ENCODE data around the gene TCEANC2.
"Not testable (repeated sequence)": the region's sequence is repeated elsewhere in the genome, so short reads cannot be mapped to it uniquely, and the experiment has no call there.

TCEANC2 gene

DNA sequence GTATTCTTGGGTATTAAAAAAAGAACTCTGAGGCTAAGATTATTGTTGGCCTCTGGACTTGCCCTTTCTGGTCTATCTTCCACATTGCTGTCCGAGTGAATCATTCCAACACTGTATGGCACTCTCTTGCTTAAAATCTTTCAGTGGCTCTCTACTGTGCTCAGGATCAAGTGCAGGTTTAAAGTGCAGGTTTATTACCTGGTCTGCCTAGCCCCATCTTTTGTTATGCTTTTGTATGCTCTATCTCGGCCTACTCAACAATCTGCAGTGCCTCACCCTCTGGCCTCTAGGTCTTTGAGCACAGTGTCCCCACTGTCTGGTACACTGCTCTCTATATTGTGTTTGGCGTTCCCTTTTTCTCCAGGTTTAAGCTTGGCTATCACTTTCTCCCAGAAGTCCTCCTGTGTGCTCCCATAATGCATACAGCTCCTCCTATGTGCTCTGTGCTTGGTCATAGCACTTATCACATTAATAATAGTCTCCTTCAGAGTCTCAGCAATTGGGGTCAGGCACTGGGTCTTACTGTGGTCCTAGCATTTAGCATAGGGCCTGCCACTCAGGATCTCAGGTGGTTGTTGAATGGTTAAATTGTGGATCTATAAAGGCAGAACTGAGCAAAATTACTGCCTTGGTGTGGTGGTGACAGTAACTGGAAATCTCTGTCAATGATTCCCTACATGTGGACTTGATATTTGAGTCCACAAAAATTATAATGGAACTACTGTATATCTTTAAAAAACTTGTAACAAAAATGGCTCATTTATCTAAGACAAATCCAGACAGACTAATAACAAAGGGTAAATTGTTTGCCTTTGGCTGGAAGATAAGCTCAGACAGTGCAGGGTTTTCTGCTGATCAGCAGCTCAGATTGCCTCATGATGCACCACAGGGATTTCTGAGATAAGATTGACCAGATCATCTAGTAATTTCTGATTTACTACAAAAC is 24.8 kb upstream of the TCEANC2 start:
- no peak for DNase-seq

DNA sequence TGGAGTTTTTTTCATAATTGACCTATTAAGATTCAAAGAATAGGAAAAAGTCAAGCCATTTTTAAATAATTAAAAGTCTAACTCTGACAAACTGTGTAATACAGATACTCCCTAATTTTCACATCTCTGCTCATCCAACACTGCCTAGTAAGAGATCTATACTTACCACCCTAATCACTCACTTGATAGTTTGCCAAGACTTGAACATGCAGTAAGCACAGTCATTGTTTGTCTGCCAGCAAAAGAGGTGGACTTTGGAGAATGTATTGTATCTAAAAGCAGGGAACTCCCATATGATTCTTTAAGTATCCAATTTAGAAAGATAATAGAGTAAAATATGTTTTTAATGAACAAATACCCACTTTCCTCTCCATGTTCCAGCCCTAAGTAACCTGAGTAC is 15.9 kb upstream of the TCEANC2 start:
- peak; percentile 23 for DNase-seq

DNA sequence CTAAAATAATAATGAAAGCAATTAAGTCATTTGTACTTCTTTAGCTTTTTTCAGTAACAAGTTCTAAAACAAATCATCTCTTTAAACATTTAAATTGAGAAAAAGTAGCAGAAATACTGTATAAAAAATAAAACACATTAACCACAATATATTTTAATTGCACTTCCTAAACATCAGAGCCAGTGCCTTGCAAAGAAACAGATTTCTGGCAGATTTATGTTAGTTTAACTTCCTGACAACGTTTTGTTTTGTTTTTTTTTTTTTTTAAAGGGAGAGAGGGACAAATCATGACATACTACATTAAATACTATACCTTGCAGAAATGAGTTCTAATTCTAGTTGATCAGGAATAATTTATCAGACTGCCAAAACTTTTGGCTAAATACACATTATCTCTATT is 11.6 kb upstream of the TCEANC2 start:
- DNase-seq, result no peak

DNA sequence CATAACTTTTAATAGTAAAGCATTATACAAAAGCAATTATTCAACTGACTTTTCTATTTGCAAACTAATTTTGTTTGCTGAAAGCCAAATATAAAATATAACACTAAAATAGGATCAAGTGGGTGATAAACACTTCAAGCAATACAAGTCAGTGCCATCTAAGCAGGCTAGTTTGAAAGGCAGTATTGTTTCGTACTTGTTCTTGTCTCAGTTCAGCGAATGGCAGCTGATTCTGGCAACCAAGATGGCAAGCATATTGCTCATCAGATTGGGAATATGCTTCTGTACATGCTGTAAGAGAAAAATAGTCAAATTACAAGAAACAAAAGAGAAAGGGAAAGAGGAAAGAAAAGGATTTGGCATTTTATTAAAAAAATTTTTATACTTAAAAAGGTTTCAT is 7.9 kb upstream of the TCEANC2 start:
- DNase-seq, result no peak

DNA sequence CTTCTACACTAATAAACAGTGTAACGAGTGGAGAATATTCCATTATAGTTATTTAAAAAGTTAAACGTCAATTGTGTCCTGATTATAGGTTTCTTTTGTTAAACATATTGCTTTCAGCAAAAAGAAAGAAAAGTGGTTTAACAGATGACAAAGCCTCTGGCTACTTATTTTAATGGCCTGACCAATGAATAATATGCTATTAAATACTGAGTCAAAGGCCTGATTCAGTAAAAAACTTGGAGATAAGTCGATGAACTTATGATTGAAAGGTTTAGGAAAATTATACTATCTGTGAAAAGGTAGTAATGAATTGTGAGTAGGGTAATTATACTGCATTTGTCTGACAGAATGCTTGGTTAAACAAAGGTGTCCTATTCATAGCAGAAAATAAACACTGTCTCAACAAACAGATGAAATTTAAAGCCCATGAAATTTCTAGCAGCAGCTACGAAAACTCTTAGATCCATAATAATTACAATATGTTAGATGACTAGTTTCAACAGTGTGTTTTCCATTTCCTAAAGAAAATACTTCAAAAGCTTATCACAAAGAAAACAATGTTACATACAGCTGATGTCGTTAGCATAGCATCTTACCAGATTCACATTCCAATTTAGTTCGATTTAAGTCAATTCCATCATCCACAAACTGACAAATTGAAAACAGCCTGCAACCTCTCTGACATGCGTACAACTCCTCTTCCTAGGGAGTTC is 6.6 kb upstream of the TCEANC2 start:
- DNase-seq, result peak; percentile 32

DNA sequence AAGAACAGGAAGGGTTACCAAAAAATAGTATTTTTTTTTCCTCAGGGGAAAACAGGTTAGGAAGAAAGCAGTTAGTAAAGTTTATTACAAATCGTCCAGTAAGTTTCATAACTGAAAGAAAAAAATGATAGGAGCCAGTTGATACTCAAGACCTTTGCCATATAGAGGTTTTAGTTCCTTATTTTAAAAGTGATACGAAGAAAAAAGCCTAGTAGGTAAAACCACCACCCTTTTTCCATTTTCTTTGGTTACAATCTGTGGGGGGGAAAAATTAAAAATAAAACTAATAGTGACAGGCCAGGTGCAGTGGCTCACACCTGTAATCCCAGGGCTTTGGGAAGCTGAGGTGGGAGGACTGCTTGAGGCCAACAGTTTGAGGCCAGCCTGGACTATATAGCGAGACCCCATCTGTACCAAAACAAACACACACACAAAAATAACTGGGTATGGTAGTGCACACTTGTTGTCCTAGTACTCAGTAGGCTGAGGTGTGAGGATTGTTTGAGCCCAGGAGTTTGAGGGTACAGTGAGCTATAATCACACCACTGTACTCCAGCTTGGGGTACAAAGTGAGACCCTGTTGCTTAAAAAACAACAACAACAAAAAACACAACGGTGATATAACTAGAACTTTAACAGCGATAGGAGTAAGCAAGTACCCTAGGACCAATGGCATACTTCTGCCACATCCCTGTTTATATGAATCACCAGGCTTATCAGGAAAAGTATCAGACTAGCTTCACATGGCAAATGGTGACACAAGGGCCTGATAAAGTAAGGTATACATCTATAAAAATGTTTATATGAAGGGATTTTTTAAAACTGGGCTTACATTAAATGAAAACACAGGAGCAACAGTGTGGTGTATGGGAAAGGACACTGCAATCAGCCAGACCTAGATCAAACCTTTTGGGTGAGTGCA is 5.8 kb upstream of the TCEANC2 start:
- DNase-seq, result no peak

DNA sequence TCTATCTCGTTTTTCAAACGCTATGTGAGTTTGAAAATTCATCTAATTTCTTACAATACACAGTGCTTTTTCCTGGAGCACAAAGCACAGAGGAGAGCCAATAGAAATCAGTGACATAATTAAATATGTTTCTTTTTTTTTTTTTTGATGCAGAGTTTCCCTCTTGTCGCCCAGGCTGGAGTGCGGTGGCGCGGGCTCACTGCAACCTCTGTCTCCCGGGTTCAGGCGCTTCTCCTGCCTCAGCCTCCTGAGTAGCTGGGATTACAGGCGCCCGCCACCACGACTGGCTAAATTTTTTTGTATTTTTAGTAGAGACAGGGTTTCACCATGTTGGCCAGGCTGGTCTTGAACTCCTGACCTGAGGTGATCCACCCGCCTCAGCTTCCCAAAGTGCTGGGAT is 3.0 kb upstream of the TCEANC2 start:
- not testable (repeated sequence) for DNase-seq

DNA sequence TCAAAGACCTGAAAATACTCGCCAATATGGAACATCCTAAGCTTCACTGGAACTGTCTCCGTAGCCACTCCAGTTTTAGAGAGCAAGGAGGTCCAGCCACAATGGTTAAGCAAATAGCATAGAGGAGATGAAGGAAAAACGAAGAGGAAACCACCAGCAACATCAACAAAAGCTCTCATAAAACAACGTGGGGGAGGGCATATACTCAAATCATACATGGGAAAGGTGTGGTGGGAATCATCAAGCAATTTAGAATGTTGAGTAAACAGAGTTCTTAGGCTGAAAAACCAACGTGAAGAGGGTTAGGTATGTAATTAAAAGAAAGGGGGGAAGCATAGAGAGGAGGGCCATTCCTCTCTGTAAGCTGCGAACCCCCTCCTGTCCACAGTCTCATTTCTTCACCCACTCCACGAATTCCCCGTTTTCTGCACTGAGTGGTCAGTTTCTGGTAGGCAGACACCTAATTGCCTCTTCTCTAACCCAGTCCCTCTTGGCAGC is 1.4 kb upstream of the TCEANC2 start:
- no peak for DNase-seq

DNA sequence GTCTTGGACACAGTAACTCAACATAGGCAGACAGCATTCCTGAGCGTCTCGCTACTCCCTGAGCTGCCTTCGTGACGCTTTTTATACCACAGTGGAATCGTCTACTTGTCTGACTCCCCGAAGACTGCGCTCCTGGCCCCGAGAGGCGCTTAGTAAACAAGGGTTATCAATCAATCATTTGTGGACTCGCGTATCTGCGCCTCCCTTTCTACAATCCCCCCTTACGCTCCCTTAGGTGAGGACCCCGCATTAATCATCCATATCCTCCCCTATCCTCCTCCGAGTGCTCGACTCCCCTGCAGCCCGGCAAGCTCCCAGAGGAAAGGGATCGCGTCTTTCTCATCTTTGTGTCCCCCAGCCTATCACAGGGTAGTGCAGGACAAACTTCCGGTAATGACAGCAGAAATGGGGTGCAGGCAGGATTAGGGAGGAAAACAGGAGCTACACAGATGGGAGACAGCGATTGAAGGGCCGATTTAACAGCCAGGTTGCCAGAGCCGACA is 926 bp upstream of the TCEANC2 start:
- DNase-seq, result peak; percentile 57

DNA sequence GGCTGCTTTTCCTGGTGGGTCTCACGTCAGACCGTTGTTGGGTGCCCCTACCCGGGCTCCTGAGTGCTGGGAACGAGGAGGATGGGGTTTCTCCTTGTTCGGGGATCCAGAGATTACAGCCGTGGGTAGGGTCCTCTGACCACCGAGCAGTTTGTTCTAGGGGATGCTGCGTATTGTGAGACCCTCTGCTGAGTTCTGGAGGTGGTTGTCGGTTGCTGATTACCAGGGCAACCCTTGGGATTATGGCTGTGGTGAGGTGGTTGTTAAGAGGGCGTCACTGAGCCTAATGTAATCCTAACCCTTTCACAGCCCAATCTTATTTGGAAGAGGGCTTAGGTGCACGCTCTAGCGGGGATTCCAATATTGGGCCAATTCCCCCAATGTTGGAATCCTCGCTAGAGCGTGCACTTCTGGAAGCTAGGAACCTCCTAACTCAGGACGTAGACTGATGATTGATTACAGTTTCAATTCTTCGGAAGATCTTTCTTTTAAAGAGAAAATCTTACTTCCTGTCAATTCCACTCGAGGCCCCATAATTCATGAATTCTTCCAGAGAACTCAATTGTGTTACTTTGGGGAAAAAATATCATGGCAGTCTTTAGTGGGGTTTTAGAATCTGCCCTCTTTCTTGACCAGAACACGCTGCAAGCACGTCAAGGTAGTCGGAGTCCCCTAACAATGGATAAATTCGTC is 483 bp downstream of the TCEANC2 start:
- no peak for DNase-seq

DNA sequence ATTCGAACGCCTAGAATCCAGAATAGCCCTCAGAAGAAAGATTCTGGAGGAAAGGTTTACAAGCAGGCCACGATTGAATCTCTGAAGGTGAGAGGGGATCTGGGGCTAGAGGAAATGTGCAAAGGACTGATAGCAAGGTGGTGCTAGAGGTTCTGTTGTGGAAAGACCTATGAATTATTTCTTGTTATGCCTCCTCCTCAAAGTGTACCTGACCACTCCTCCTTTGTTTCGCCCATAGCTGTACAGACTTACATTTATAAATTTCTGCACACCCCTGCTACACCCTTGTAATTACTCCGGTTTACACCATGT is 986 bp downstream of the TCEANC2 start:
- no peak for DNase-seq

DNA sequence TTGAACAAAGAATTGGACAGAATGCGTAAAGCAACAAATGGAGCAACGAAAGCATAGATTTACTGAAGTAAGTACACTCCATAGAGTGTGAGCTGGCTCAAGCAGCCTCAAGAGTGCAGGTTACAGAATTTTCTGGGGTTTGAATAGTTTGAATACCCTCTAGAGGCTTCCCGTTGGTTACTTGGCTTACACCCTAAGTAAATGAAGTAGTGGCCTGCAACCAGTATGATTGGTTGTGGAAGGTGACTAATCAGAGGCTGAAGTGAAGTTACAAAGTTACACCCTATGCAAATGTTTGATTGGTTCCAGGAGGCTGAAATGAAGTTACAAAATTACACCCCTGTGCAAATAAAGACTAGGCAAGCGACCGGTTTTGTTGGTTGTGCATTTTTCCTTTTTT is 10.9 kb downstream of the TCEANC2 start:
- DNase-seq, result no peak

DNA sequence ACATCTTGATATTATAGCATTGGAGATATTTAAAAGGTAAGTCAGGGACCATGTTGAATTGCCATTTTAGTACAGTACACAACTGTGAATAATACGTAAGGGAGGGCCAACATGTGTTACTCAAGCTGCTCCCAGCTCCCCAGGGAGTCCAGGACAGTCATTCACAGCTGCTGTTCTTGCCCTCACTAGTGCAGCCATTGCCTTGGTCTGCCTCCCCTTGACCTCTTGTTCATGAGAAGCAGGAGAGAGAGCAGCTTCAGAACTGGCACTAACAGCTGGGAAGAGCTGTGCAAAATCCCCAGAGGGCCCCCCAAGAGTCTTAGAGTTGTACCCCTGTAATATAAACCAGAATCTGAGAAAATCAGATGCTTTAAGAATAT is 16.4 kb downstream of the TCEANC2 start:
- peak; percentile 3 for DNase-seq

DNA sequence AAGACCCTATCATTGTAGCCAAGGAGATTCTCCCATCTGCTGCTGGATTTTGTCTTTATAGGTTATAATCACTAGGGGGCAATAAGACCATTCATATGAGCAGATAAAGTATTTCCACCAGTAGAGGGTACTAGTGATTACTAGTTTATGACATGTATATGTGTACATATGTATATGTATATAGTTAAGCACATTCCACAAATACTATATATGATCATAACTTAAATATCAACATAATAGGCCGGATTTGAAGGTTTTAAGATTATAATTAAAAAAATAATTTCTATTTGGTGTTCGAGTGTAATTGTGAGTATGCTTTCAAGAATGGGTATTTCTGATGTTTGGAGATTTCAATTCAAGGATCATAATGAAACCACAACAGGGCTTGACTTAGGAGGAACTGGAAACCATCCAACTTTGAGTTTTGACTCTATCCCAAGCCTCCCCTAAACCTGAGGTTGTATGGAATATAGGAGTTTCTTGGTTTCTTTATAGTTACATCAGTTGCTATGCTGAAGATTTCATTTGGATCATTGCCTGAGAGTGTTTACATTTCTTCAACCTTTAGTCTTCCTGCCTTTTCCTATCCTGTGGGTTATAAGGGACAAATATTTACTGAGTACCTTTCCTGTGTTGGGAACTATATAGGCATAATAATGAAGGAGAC is 16.9 kb downstream of the TCEANC2 start:
- DNase-seq, result peak; percentile 67

DNA sequence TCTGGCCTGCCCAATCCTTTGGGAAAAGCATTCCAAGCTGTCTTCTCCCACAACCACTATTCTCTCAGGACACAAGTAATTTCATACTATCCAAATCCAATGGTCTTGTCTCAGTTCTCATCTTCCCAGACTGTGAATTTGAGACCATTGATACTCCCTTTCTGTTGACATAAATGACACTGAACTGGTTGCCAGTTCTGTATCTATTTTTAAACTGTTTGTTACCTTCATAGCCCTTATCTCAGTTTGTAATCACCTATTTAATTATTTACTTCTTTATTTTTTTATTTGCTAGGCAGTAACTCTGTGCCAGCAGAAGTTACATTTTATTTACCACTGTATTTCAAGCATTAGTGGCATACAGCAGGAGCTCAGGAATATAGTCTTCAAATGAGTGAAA is 24.0 kb downstream of the TCEANC2 start:
- no peak for DNase-seq

DNA sequence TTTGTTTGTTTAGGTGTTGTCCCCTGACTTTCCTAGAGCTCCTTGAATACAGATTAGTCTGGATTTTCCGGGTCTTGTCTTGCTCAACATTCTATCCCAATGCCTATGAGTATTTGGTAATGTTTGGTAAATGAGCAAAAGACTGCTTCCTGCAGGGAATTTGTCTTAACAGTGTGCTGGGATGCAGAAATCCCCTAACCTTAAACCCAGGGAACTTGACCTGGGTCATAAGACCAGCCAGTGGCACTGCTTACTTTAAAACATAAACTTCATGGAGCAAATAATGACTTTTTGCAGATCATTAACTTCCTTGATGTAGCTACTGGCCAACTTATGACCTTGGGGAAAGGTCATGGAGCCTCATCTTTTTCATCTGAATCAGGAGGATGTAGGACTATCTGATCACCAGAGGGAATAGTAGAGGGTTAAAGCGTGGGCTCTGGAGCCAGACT is 27.2 kb downstream of the TCEANC2 start:
- no peak for DNase-seq

DNA sequence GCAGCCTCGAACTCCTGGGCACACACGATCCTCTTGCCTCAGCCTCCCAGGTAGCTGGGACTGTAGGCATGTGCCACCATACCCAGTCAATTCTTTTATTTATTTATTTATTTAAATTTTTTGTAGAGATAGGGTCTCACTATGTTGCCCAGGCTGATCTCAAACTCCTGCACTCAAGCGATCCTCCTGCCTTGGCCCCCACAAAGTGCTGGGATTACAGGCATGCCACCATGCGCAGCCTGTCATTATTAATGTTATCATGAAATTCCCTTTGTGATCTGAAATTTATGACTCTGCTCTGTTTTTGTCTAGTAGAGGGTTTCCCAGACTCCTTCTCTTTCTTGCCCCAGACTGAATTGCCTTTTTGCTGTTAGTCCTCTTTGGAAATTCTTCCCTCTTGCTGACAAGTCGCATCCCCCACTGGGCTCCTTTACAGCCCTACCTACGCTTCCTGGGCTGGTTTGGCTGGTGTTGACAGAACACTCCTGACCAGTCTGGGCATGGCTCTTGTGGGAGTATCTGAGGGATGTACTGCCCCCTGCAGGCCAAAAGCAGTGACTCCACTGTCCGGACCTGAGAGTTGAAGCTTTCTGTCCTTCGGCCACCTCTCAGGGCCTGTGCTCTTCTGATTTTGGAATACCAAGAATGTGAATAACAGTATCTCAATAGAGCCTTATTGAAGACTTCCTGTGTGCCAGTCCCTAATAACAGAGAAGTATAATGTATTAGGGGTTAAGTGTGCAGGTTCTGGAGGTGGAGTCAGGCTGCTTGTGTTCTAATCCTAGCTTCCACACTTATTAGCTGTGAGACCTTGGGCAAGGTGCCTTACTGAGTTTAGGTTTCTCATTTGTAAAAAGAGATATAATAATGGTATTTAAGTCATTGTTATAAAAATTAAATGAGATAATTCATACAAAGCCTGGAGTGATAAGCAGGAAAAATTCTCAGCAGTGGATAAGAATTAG is 28.2 kb downstream of the TCEANC2 start:
- DNase-seq, result peak; percentile 28

DNA sequence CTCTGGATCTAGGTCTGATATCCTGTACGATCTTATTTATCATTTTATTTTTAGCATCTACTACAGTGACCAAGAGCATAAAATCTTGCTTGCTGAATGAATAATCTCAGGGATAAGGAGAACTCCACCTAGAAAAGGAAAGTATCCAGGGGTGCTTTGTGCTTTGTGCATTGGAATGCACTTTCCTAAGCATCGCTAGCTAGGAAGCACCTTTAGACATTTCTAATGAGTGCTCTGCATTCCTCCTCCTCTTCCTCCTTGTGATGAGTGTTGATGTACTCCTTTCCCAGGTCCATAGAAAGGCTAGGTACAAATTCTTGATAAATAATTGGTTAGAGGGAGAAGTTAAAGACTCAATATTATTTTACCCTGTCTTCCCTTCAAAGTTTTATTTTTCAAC is 31.4 kb downstream of the TCEANC2 start:
- DNase-seq, result no peak

DNA sequence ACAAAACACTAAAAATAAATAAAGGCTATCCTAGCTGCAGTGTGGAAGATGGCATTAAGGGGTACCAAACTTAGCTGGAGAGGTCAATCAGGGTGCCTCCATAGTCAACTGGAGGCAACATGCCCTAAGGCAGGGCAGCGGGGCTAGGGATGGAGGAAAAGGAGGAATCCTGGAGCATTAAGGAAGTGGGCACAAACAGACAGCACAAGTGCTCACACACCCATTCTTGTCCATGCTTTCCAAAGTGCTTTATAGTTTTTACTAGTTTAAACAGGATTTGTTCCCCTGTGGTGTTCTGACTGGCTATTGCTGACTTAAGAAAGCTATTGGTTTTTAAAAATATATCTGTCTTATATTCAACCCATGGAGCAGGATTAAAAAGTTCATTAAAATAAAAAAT is 33.3 kb downstream of the TCEANC2 start:
- no peak for DNase-seq

DNA sequence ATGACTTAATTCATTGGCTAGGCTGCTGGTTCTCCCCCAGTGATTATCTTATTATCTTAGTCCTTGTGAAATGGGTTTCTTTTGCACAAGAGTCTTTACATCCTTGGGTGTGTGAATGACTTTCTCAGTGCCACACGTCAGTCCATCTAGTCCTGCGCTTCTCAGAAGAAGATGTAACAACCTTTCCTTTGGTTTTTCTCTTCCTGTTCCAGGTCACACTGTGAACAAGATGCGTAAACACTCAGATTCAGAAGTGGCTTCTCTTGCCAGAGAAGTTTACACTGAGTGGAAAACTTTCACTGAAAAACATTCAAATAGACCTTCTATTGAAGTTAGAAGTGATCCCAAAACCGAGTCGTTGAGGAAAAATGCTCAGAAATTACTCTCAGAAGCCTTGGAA is 35.0 kb downstream of the TCEANC2 start:
- DNase-seq, result no peak
